H7 (cell line): Measurements from ENCODE around the gene API5. TPM values are rescaled to one million over a fixed set of nuclear protein-coding genes. Genes with fewer than 3 reads are reported as not detected.
A peak's percentile ranks its signal among the peaks of the same experiment; 100 is the strongest.

Experiments used
- DNase-seq: peaks from one replicate; pipeline ENCODE4 v3.0.0; 2012
- H3K27me3 ChIP-seq: 2 replicates; pipeline ENCODE4 v1.6.0; 2011; ENCODE audit warnings: mild to moderate bottlenecking, low read length; ENCODE audit not compliant: control insufficient read depth, insufficient read depth
- H3K36me3 ChIP-seq: replicated peaks from 2 replicates; pipeline ENCODE4 v1.5.1; 2011; ENCODE audit warnings: low read length; ENCODE audit not compliant: control insufficient read depth, insufficient read depth
- H3K4me3 ChIP-seq: 2 replicates; pipeline ENCODE4 v1.5.1; 2011; ENCODE audit warnings: low read depth, mild to moderate bottlenecking, control low read depth, low read length, moderate library complexity; ENCODE audit not compliant: insufficient read depth
- total RNA-seq: library from RNA; depleted of rRNA; stranded (reverse); fragments of >200 nt; shearing (Covaris generic); gene quantifications from 2 replicates; pipeline ENCODE4 v1.2.3, GENCODE V29; 2014; rRNA removed

API5 gene
- total RNA-seq: 112 and 114 TPM in 2 replicates

DNA sequence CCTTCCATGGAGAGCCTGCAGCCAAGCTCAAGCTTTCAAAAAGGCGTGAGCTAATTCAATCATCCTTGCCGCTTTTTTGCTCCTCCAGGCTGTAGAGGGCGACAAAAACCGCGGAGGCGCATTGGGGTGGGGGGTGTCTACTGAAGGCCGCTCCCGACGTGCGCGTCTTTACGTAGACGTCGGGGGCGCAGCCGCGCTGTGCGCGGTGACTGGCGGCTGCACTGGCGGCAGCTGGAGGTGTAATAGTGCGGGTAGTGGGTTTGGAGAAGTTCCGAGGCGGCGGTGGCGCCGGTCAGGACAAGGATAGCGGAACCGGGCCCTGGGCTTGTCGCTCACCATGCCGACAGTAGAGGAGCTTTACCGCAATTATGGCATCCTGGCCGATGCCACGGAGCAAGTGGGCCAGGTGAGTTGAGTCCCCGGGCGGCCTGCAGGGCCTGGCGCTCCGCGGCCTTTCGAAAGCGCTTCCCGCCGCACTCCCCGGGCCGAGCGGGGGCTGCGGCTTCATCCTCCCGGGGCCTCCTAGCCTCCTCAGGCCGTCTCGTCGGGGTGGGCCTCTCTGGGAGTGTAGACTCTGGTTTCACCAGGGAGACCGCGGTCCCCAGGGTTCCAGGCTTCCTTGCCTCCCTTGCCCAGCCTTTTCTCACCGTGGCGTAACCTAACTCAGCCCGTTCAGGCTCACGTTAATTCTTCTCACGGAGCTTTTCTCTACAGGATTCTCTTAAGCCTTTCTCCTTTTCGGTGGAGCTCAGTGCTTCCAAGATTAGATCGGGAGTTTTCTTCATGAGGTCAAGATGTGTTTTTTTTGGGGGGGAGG lies at the start of gene API5:
TSS of gene API5 (plus strand) at position 206 of the 817 bp plus-strand sequence. CDS start at position 338, 132 bp downstream.
- H3K4me3 ChIP-seq: peak within 1 kb of the TSS; percentile 92
- no peaks in the 10 kb centered on the region for H3K36me3 ChIP-seq
- H3K27me3 ChIP-seq: no peaks in the 10 kb centered on the region
- peak; percentile 83 for DNase-seq

DNA sequence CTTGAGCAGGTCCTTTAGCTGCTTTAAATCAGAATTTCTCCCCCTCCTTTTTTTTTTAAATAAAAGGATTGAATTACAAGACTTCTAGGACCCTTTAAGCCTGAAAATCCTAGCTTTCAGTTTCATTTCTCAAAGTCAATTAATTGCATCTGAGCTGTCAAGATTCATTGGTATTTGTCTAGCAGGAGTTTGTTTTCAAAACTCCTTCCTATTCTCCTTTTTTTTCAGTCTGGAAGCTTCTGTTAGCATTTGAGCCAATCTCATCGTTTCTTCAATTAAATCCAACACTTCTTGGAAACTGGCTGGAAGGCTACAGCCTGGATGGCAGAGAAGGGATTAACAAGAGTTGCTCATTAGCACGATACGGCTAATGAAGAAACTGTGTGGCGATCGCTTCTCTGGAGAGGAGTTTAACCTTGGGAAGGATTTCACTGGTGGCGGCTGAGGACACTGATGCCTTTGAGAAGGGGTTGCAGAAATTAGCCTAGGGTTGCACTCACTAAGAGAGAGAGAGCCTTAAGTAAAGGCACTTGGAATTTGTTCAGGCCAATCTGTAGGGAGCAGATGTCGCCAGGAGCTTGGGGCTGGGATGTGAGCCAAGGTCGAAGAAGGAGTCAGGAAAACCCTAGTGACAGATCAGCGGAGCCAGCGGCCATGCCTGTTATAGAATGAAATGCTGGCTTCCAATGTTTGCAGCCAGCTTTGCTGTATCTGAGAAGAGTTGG lies 43.8 kb upstream of the API5 start:
- Histone ChIP-seq H3K27me3 (no peaks in the 10 kb centered on the region), H3K4me3 (no peak overlapping the region), H3K36me3 (no peaks in the 10 kb centered on the region)
- DNase-seq: no peak

DNA sequence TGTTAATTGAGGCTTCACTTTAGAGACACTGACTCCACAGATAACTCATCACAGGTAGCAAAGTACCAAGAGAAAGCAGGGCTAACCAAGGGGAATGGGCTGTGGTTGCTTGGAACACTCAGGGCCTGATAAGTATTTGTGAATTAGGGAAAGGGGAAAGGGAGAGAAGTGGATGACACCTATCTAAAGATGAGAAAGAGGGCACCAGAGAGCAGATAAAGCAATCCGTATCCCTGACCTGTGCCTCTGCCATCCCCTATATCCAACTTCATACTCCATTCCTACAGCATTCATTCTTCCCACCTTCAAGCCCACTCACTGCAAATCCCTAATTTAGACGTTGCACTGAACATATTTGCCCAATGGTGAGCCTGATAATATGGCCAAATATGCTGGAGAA lies 43.0 kb upstream of the API5 start:
- peak; percentile 57 for DNase-seq
- no peaks in the 10 kb centered on the region for H3K27me3 ChIP-seq
- H3K36me3 ChIP-seq: no peaks in the 10 kb centered on the region
- no peak overlapping the region for H3K4me3 ChIP-seq

DNA sequence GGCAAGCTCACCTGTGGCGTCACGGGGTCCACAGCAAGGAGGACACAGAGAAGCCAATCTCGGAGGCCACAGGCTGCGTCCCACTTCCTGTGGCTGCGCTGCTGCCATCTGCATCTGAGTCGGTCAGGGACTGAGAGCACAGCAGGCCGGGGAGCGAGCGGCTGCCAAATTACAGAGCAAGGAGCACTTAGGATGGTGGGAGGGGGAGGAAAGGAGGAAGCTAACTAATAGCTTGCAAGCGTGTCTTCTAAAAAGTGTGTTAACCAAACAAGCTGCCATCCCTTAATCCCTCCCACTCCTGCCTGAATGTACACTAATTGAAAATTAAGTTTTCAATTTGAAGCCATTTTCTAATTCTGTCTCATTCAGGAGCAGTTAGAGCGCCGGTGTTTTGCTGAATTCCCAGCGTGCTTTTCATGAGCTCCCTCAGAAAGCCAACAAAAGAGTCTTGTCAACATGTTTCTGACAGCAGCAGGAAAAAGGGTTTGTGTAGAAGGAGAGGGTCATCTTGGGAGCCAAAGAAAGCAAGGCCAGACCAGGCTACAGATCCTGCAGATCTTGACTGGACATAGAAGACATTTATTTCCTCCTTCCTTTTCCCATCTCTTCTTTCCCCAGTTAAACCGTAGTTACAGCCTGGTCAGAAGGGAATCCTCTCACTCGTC lies 42.4 kb upstream of the API5 start:
- no peaks in the 10 kb centered on the region for H3K27me3 ChIP-seq
- DNase-seq: peak; percentile 40
- H3K36me3 ChIP-seq: no peaks in the 10 kb centered on the region
- H3K4me3 ChIP-seq: no peak overlapping the region

GRCh38 chr11:43270468-43270867 lies 41.3 kb upstream of the API5 start:
- Histone ChIP-seq H3K36me3 (no peaks in the 10 kb centered on the region), H3K4me3 (no peak overlapping the region)

GRCh38 chr11:43278193-43278956 lies 33.4 kb upstream of the API5 start:
- H3K36me3 ChIP-seq: no peaks in the 10 kb centered on the region
- DNase-seq: peak; percentile 46
- no peaks in the 10 kb centered on the region for H3K27me3 ChIP-seq
- H3K4me3 ChIP-seq: no peak overlapping the region

More at GRCh38 chr11:43270468-43270867, 41.3 kb upstream of the API5 start:
- no peak for DNase-seq
- H3K27me3 ChIP-seq: no peaks in the 10 kb centered on the region

GRCh38 chr11:43282607-43283440 lies 29.0 kb upstream of the API5 start:
- Histone ChIP-seq H3K36me3 (no peaks in the 10 kb centered on the region), H3K27me3 (no peaks in the 10 kb centered on the region), H3K4me3 (no peak overlapping the region)
- peak; percentile 58 for DNase-seq

DNA sequence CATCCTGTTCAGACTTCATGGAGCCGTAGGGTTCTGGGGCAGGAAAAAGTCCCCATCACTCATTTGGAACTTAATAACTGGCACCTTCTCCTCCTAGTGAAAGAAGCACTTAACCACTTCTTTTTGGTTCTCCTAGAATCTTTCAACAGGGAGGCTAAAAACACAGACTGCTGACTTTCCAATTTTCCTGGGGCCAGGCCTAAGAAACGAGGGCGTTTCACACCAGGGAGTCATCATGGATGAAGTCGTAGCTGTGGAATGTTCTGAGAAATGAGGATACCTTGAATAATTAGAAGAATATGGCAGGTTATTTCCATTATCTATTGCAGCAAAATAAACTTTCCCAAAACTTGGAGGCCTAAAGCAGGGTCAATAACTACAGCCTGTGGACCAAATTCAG lies 26.0 kb upstream of the API5 start:
- no peak overlapping the region for H3K4me3 ChIP-seq
- H3K36me3 ChIP-seq: no peaks in the 10 kb centered on the region
- no peaks in the 10 kb centered on the region for H3K27me3 ChIP-seq
- no peak for DNase-seq

DNA sequence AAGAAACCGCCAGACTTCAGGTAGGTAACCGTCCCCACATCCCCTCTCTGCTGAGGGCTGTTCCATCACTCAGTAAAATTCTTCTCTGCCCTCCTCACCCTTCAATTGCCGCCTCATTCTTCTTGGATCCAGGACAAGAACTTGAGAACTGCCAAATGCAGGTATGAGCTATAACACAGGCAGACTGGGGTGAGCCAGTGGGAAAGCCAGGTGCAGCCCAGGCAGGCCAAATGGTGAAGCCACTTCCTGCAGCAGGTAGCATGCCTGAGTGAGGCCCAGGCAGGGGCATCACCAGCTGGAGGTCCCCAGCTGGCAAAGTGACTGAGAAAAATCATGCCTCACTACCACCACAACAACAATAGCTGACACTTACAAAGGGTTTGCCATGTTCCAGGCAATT lies 22.4 kb upstream of the API5 start:
- Histone ChIP-seq H3K4me3 (no peak overlapping the region), H3K27me3 (no peaks in the 10 kb centered on the region), H3K36me3 (no peaks in the 10 kb centered on the region)
- DNase-seq: no peak

- Histone ChIP-seq H3K36me3 (no peaks in the 10 kb centered on the region), H3K27me3 (no peaks in the 10 kb centered on the region), H3K4me3 (no peak overlapping the region)
- DNase-seq: no peak
These were observed 13.4 kb upstream of the API5 start for GRCh38 chr11:43298397-43298796.

- DNase-seq: no peak
- peaks cover 7% of the 10 kb centered on the region for H3K36me3 ChIP-seq
- H3K27me3 ChIP-seq: no peaks in the 10 kb centered on the region
- no peak overlapping the region for H3K4me3 ChIP-seq
These were observed 4.2 kb downstream of the API5 start for GRCh38 chr11:43315966-43316365.

DNA sequence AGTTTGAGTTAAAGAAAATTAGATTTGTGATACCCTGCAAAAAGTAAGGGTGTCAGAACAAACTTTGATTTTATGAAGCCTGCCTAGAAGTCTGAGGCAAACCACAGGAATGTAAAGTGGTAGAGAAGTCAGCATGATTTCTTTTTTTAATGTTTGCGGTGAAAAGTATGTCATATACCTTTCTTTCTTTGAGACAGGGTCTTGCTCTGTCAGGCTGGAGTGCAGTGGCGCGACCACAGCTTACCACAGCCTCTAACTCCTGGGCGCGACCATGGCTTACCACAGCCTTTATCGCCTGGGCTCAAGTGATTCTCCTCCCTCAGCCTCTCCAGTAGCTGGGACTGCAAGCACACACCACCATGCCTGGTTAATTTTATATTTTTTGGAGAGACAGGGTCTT lies 4.7 kb downstream of the API5 start:
- DNase-seq: no peak
- no peak overlapping the region for H3K4me3 ChIP-seq
- no peaks in the 10 kb centered on the region for H3K27me3 ChIP-seq
- peaks cover 7% of the 10 kb centered on the region for H3K36me3 ChIP-seq

GRCh38 chr11:43327987-43328386 lies 16.2 kb downstream of the API5 start:
- peaks cover 42% of the 10 kb centered on the region for H3K36me3 ChIP-seq
- H3K4me3 ChIP-seq: no peak overlapping the region
- no peak for DNase-seq

More at GRCh38 chr11:43327987-43328386, 16.2 kb downstream of the API5 start:
- H3K27me3 ChIP-seq: no peaks in the 10 kb centered on the region
